Measurements from ENCODE around the gene PITPNM3. TPM values are rescaled to one million over a fixed set of nuclear protein-coding genes. Genes with fewer than 3 reads are reported as not detected.

The PITPNM3 gene
- total RNA-seq, 1 donor from 2014 or later, result 1.4 TPM

- Mint-ChIP-seq H3K27me3 (ENCODE audit: low read depth) (peaks cover 9% of the 10 kb centered on the region), H3K36me3 (ENCODE audit: low read depth) (no peaks in the 10 kb centered on the region), H3K4me1 (peaks cover 31% of the 10 kb centered on the region), H3K9me3 (no peaks in the 10 kb centered on the region), H3K27ac (ENCODE audit: unreplicated experiment) (no peak overlapping the region), H3K4me3 (no peak overlapping the region)
- no peak for TF ChIP-seq CTCF (conservative IDR thresholded peaks at IDR 0.05)
- no peak for DNase-seq (ENCODE audit: low read depth, low spot score)
These were observed 60.8 kb downstream of the PITPNM3 start for GRCh38 chr17:6495450-6496115.

- H3K4me3 Mint-ChIP-seq, result no peak overlapping the region
- no peaks in the 10 kb centered on the region for H3K9me3 Mint-ChIP-seq
- no peaks in the 10 kb centered on the region for H3K36me3 Mint-ChIP-seq (ENCODE audit: low read depth)
- H3K4me1 Mint-ChIP-seq, result peaks cover 35% of the 10 kb centered on the region
- no peak for TF ChIP-seq CTCF (conservative IDR thresholded peaks at IDR 0.05)
- no peak overlapping the region for H3K27ac Mint-ChIP-seq (ENCODE audit: unreplicated experiment)
- peaks cover 9% of the 10 kb centered on the region for H3K27me3 Mint-ChIP-seq (ENCODE audit: low read depth)
- DNase-seq (ENCODE audit: low read depth, low spot score), result no peak
These were observed 62.0 kb downstream of the PITPNM3 start for GRCh38 chr17:6494239-6494941.

- Mint-ChIP-seq H3K4me3 (no peak overlapping the region), H3K4me1 (peaks cover 35% of the 10 kb centered on the region), H3K9me3 (no peaks in the 10 kb centered on the region), H3K27me3 (ENCODE audit: low read depth) (peaks cover 9% of the 10 kb centered on the region), H3K27ac (ENCODE audit: unreplicated experiment) (no peak overlapping the region), H3K36me3 (ENCODE audit: low read depth) (no peaks in the 10 kb centered on the region)
- TF ChIP-seq CTCF (conservative IDR thresholded peaks at IDR 0.05), result no peak
- DNase-seq (ENCODE audit: low read depth, low spot score), result no peak
These were observed 63.3 kb downstream of the PITPNM3 start for GRCh38 chr17:6492892-6493674.

- Mint-ChIP-seq H3K4me3 (no peak overlapping the region), H3K4me1 (peaks cover 24% of the 10 kb centered on the region), H3K9me3 (no peaks in the 10 kb centered on the region), H3K36me3 (ENCODE audit: low read depth) (no peaks in the 10 kb centered on the region), H3K27me3 (ENCODE audit: low read depth) (peaks cover 3% of the 10 kb centered on the region), H3K27ac (ENCODE audit: unreplicated experiment) (no peak overlapping the region)
- no peak for TF ChIP-seq CTCF (conservative IDR thresholded peaks at IDR 0.05)
- DNase-seq (ENCODE audit: low read depth, low spot score), result no peak
These were observed 65.2 kb downstream of the PITPNM3 start for GRCh38 chr17:6491071-6491700.

- Mint-ChIP-seq H3K27me3 (ENCODE audit: low read depth) (no peaks in the 10 kb centered on the region), H3K27ac (ENCODE audit: unreplicated experiment) (no peak overlapping the region), H3K36me3 (ENCODE audit: low read depth) (no peaks in the 10 kb centered on the region), H3K9me3 (no peaks in the 10 kb centered on the region), H3K4me1 (peaks cover 9% of the 10 kb centered on the region), H3K4me3 (no peak overlapping the region)
- DNase-seq (ENCODE audit: low read depth, low spot score), result no peak
- TF ChIP-seq CTCF (conservative IDR thresholded peaks at IDR 0.05), result no peak
These were observed 67.3 kb downstream of the PITPNM3 start for GRCh38 chr17:6489016-6489550.

Measured in neural crest cell (in vitro differentiated cells).